Measurements from ENCODE around the gene NCBP2L. TPM values are rescaled to one million over a fixed set of nuclear protein-coding genes. Genes with fewer than 3 reads are reported as not detected.

The NCBP2L gene
- total and polyA plus RNA-seq, 2 donors (not counting 3 experiments of a cell fraction or from before 2014, with no cell fraction given), result not detected

DNA sequence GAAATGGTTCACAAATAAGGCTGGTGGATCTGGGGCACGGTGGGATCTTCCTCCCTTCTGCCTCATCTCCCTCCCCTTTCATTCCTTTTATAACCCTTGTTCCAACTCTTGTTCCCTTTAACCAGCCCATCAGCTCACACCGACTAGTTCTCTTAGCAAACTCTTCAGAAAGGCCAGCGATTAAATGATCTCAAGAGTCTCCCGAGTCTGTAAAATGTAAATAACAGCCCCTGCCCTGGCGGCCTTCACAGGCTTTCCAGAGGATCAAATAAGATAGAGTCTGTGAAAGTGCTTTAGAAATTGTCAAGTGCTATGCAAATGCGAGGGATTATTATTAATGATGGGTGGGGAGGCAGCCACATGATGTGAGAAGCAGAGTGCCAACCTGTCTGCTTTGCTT lies 29.0 kb upstream of the NCBP2L start:
- no peaks in the 10 kb centered on the region for H3K9me3 ChIP-seq (replicated peaks; ENCODE audit: control insufficient read depth, insufficient read depth, low read length)
- no peaks in the 10 kb centered on the region for H3K36me3 ChIP-seq (ENCODE audit: control insufficient read depth in 2 of 2, extremely low read depth in 1 of 2, insufficient read depth in 2 of 2, low read length in 2 of 2)
- CTCF ChIA-PET, result no interaction called here
- dilution Hi-C loops (cut with MboI; ENCODE audit: extremely low pct_ligation_motif_present, low sequenced_read_pairs) (no loop called here), intact Hi-C loops (cut with micrococcal nuclease) (no loop called here)
- DNase-seq (ENCODE audit: low read depth, low spot score), result no peak
- TF ChIP-seq MYC (IDR thresholded peaks at IDR 0.05; ENCODE audit: low read depth, low read length) (no peak), POLR2AphosphoS5 (IDR thresholded peaks at IDR 0.05; ENCODE audit: insufficient read depth, low read depth, low read length) (no peak), EZH2 (IDR thresholded peaks at IDR 0.05; ENCODE audit: borderline replicate concordance, low read depth, low read length, severe bottlenecking) (no peak), JUN (IDR thresholded peaks at IDR 0.05; ENCODE audit: borderline replicate concordance, insufficient read depth, insufficient read length, low read depth) (no peak), GATA2 (IDR thresholded peaks at IDR 0.05; ENCODE audit: insufficient read depth, insufficient read length, low read depth, low read length) (no peak), FOS (IDR thresholded peaks at IDR 0.05; ENCODE audit: borderline replicate concordance, insufficient read depth, low read length) (no peak), CTCF (IDR thresholded peaks at IDR 0.05; ENCODE audit: extremely low read depth in 1 of 2, insufficient read depth in 1 of 2, low read depth in 1 of 2, low read length in 2 of 2) (no peak), POLR2A (IDR thresholded peaks at IDR 0.05; ENCODE audit: low read depth, low read length) (no peak), MAX (IDR thresholded peaks at IDR 0.05; ENCODE audit: insufficient read depth, insufficient read length) (no peak)
- FAIRE-seq, result no peak
- H3K27ac ChIP-seq (ENCODE audit: insufficient read depth, low read depth, low read length), result no peak overlapping the region
- no TSS peak for BruUV-seq (replicated peaks)
- no peaks in the 10 kb centered on the region for H3K4me1 ChIP-seq (ENCODE audit: control insufficient read depth, extremely low read depth, insufficient read depth, low read length)
- no peaks in the 10 kb centered on the region for H3K79me2 ChIP-seq (ENCODE audit: control insufficient read depth, insufficient read depth, low read length)
- no peaks in the 10 kb centered on the region for H3K27me3 ChIP-seq (ENCODE audit: control insufficient read depth in 2 of 2, insufficient read depth in 2 of 2, low read length in 2 of 2)
- H3K9me1 ChIP-seq (replicated peaks; ENCODE audit: control insufficient read depth, extremely low read depth, insufficient read depth, low read length), result no peaks in the 10 kb centered on the region
- no peaks in the 10 kb centered on the region for H4K20me1 ChIP-seq (replicated peaks; ENCODE audit: control insufficient read depth, extremely low read depth, insufficient read depth, low read length)
- H3K9ac ChIP-seq (replicated peaks; ENCODE audit: extremely low read depth, insufficient read depth, low read length), result no peak overlapping the region
- H3K4me3 ChIP-seq (replicated peaks in 1 of 3; ENCODE audit: insufficient read depth in 1 of 3, low read depth in 1 of 3, low read length in 3 of 3), result no peak overlapping the region
- POLR2A ChIA-PET, result no interaction called here
- H3K4me2 ChIP-seq (ENCODE audit: insufficient read depth, low read length), result no peak overlapping the region
- no peak overlapping the region for H2AFZ ChIP-seq (ENCODE audit: low read depth, low read length)

Measured in endothelial cell of umbilical vein (primary cell).